Smooth muscle cell of trachea (primary cell): ENCODE data around the gene EVX2. TPM values are rescaled to one million over a fixed set of nuclear protein-coding genes. Genes with fewer than 3 reads are reported as not detected.

Source experiments
- total RNA-seq: library from RNA; depleted of rRNA; stranded (reverse); fragments of >200 nt; gene quantifications from 2 replicates; pipeline ENCODE4 v1.2.1, GENCODE V29; 2014

EVX2 gene
- total RNA-seq: not detected in 2 replicates

DNA sequence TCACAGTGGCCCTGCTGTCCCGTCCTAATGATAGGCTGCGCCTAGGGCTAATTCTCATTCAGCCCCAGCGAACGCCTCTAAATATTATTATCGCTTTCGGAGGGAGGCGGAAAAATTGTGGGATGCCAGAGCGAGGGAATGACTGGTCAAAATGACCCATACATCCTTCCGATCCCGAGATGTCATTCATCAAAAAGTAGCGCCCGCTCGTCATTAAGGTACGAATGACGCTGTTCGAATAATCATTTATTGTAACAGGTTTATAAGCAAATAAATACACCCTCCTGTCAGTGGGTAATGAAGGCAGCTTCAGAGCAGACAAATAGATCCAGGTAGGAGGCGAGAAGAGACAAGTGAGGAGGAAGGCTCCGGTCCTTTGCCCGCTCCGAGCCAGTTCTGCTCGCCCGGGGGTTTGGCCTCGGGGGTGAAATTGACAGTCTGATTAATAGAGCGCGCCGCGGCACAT lies at the start of gene EVX2:
Gene EVX2, minus strand, starts transcription at position 167 of the 466 bp plus-strand sequence. CDS start 186 bp downstream, outside the sequence.

GRCh38 chr2:176128982-176129796 lies 45.4 kb upstream of the EVX2 start, which contains the start of gene HOXD8:
Gene HOXD8 (plus strand): TSS chr2:176129705. CDS start chr2:176130367, 662 bp downstream.

GRCh38 chr2:176122683-176123410 lies 39.1 kb upstream of the EVX2 start, which contains the start of gene HOXD9:
Gene HOXD9 (plus strand): TSS chr2:176122719. CDS start chr2:176122769, 50 bp downstream.

GRCh38 chr2:176115883-176116813 lies 32.4 kb upstream of the EVX2 start, which contains the start of gene HOXD10:
Gene HOXD10 (plus strand): TSS chr2:176116778. CDS start chr2:176116834, 56 bp downstream.

GRCh38 chr2:176106581-176107539 lies 23.1 kb upstream of the EVX2 start, which contains the start of gene HOXD11:
Gene HOXD11 (plus strand): TSS chr2:176107280. CDS start chr2:176107356, 76 bp downstream.

DNA sequence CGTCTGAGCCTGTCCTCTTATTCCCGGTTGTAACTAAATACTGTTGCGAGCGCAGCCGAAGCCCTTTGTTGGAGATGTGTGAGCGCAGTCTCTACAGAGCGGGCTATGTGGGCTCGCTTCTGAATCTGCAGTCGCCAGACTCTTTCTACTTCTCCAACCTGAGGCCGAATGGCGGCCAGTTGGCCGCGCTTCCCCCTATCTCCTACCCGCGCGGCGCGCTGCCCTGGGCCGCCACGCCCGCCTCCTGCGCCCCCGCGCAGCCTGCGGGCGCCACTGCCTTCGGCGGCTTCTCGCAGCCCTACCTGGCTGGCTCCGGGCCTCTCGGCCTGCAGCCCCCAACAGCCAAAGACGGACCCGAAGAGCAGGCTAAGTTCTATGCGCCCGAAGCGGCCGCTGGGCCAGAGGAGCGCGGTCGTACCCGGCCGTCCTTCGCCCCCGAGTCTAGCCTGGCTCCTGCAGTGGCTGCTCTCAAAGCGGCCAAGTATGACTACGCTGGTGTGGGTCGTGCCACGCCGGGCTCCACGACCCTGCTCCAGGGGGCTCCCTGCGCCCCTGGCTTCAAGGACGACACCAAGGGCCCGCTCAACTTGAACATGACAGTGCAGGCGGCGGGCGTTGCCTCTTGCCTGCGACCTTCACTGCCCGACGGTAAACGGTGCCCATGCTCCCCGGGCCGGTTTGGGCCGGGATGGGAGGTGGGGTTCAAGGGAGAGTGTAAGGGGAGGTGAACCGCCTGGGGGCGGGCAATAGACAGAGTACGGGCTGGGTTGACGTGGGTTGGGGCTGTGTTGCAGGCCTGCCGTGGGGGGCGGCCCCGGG lies 16.2 kb upstream of the EVX2 start, which contains the start of gene HOXD12:
Gene HOXD12, plus strand, starts transcription at position 68 of the 819 bp plus-strand sequence. Its CDS starts 7 bp downstream, at position 75.

DNA sequence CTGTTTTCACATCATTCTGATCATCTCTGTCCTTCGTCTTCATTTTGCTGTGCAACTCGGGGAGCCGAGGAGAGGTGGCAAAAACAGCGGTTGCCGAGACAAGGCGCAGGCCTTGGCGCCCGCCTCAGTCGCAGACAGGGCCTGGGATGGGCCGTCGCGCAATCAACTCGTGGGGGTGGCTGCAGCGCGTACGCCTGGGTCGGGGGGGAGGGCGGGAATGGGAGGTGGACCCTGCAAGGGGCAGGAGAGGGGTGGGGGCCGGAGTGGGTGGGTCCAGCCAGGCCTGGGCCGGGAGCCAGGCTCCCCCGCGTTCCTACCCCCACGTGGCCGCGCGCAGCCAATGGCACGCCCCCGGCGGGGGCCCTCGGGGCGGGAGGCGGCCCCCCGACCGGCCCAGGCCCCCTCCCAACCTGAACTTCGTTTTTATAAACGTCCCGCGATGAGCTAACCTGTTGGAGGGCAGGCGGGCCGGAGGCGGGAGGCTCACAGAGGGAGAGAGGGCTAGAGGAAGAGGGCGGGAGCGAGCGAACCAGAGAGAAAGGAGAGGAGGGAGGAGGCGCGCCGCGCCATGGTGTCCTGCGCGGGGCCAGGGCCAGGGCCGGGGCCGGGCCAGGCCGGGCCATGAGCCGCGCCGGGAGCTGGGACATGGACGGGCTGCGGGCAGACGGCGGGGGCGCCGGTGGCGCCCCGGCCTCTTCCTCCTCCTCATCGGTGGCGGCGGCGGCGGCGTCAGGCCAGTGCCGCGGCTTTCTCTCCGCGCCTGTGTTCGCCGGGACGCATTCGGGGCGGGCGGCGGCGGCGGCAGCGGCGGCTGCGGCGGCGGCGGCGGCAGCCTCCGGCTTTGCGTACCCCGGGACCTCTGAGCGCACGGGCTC lies 8.7 kb upstream of the EVX2 start, which contains the start of gene HOXD13:
Gene HOXD13, plus strand, starts transcription at position 452 of the 875 bp plus-strand sequence. Its CDS starts 170 bp downstream, at position 622.

Other genes starting within 250 kb of the EVX2 start
- 42.7 and 45.1 TPM in 2 replicates for gene LNPK, start 81.7 kb downstream of the EVX2 start, total RNA-seq
- gene HOXD13, start 8.8 kb upstream of the EVX2 start, total RNA-seq: not detected in 2 replicates
- not detected in 2 replicates for gene HOXD12, start 15.8 kb upstream of the EVX2 start, total RNA-seq
- not detected in 2 replicates for gene HOXD11, start 23.3 kb upstream of the EVX2 start, total RNA-seq
- not detected in 2 replicates for gene HOXD10, start 32.8 kb upstream of the EVX2 start, total RNA-seq
- 0.17 TPM in 1 of 2 replicates, not detected in the other for gene HOXD9, start 38.8 kb upstream of the EVX2 start, total RNA-seq
- gene HOXD8, start 45.7 kb upstream of the EVX2 start, total RNA-seq: 0.33 and 0.44 TPM in 2 replicates
- gene HOXD4, start 67.6 kb upstream of the EVX2 start, total RNA-seq: not detected in 2 replicates
- gene HOXD3, start 73.3 kb upstream of the EVX2 start, total RNA-seq: 0.29 TPM in 1 of 2 replicates, not detected in the other
- gene HOXD1, start 104.7 kb upstream of the EVX2 start, total RNA-seq: not detected in 2 replicates
- 20.8 and 21.5 TPM in 2 replicates for gene MTX2, start 185.5 kb upstream of the EVX2 start, total RNA-seq